GM23338 (cell line): ENCODE data around the gene PACS2. TPM values are rescaled to one million over a fixed set of nuclear protein-coding genes. Genes with fewer than 3 reads are reported as not detected.

Source experiments
- ATAC-seq: fragments of 200-7000 bp; cut with Tn5 transposase; 3 replicates; pipeline ENCODE4 v1.9.1; 2020
- DNase-seq: peaks from one replicate; pipeline ENCODE4 v3.0.0-alpha.2; 2015; ENCODE audit warnings: low spot score
- H2AFZ ChIP-seq: fragments of 200-600 bp; sonication (generic); 2 replicates; pipeline ENCODE4 v1.8.0; 2016; ENCODE audit warnings: antibody characterized with exemption, mild to moderate bottlenecking, moderate library complexity
- H3F3A ChIP-seq: fragments of 200-600 bp; sonication (generic); replicated peaks from 2 replicates; pipeline ENCODE4 v1.8.0; 2017; ENCODE audit warnings: antibody characterized with exemption, mixed run types, low read depth
- H3K27ac ChIP-seq: fragments of 200-600 bp; sonication (generic); 2 replicates; pipeline ENCODE4 v1.6.1; 2016; ENCODE audit warnings: low read depth
- H3K27me3 ChIP-seq: fragments of 200-600 bp; sonication (generic); 2 replicates; pipeline ENCODE4 v1.8.0; 2016; ENCODE audit warnings: mild to moderate bottlenecking, mixed run types, moderate library complexity; ENCODE audit not compliant: insufficient read depth
- H3K36me3 ChIP-seq: fragments of 200-600 bp; sonication (generic); 2 replicates; pipeline ENCODE4 v1.8.0; 2016; ENCODE audit warnings: mild to moderate bottlenecking; ENCODE audit not compliant: insufficient read depth
- H3K4me1 ChIP-seq: fragments of 200-600 bp; sonication (generic); 2 replicates; pipeline ENCODE4 v1.8.0; 2016; ENCODE audit warnings: mild to moderate bottlenecking, moderate library complexity; ENCODE audit not compliant: insufficient read depth
- H3K4me2 ChIP-seq: fragments of 200-600 bp; sonication (generic); 2 replicates; pipeline ENCODE4 v1.7.1; 2017; ENCODE audit warnings: mixed run types
- H3K4me3 ChIP-seq: fragments of 200-600 bp; sonication (generic); 2 replicates; pipeline ENCODE4 v1.6.1; 2016; ENCODE audit warnings: mixed run types
- H3K79me2 ChIP-seq: fragments of 200-600 bp; sonication (generic); replicated peaks from 2 replicates; pipeline ENCODE4 v1.8.0; 2017; ENCODE audit warnings: mild to moderate bottlenecking; ENCODE audit not compliant: insufficient read depth
- H3K9me2 ChIP-seq: fragments of 200-600 bp; sonication (generic); 2 replicates; pipeline ENCODE4 v1.8.0; 2017; ENCODE audit not compliant: insufficient read depth
- H4K20me1 ChIP-seq: fragments of 200-600 bp; sonication (generic); replicated peaks from 2 replicates; pipeline ENCODE4 v1.8.0; 2017; ENCODE audit warnings: mild to moderate bottlenecking; ENCODE audit not compliant: insufficient read depth
- H3K27ac Mint-ChIP-seq: 2 replicates; pipeline ENCODE4 v1.8.0; 2020; ENCODE audit warnings: inconsistent platforms, mild to moderate bottlenecking, moderate library complexity, mixed read lengths
- H3K27me3 Mint-ChIP-seq: 3 replicates; pipeline ENCODE4 v1.8.0; 2022; ENCODE audit warnings: low read depth, mild to moderate bottlenecking, moderate library complexity, mixed read lengths, inconsistent platforms; ENCODE audit not compliant: insufficient read depth, poor library complexity
- H3K36me3 Mint-ChIP-seq: 3 replicates; pipeline ENCODE4 v1.8.0; 2021; ENCODE audit warnings: low read depth, mild to moderate bottlenecking, inconsistent platforms, moderate library complexity, mixed read lengths
- H3K4me1 Mint-ChIP-seq: 3 replicates; pipeline ENCODE4 v1.8.0; 2020; ENCODE audit warnings: mild to moderate bottlenecking, inconsistent platforms, mixed read lengths
- H3K4me3 Mint-ChIP-seq: 3 replicates; pipeline ENCODE4 v1.8.0; 2021; ENCODE audit warnings: moderate library complexity, mild to moderate bottlenecking, inconsistent platforms, mixed read lengths
- H3K9me3 Mint-ChIP-seq: 3 replicates; pipeline ENCODE4 v1.8.0; 2020; ENCODE audit warnings: moderate library complexity, mild to moderate bottlenecking, inconsistent platforms, mixed read lengths
- CREB1 ChIP-seq: fragments of 250-450 bp; sonication (Bioruptor Pico); IDR thresholded peaks from 2 replicates; pipeline ENCODE4 v1.5.0; 2020; ENCODE audit warnings: low read depth, mild to moderate bottlenecking, moderate library complexity
- CTCF ChIP-seq, 2 experiments: fragments of 200-600 bp in 1 of 2; sonication (generic) in 1 of 2; conservative IDR thresholded peaks; 2 replicates each; pipeline versions ENCODE4 v1.5.1 to v1.6.1; 2016 to 2017; ENCODE audit warnings: antibody characterized with exemption in 2 of 2, low read depth in 2 of 2, mild to moderate bottlenecking in 2 of 2, moderate library complexity in 1 of 2
- EZH2 ChIP-seq: fragments of 200-600 bp; sonication (generic); IDR thresholded peaks from one replicate; pipeline ENCODE4 v1.8.0; 2017; ENCODE audit warnings: antibody characterized with exemption, mild to moderate bottlenecking, low read depth; ENCODE audit not compliant: unreplicated experiment
- EZH2phosphoT487 ChIP-seq: fragments of 200-600 bp; sonication (generic); IDR thresholded peaks from one replicate; pipeline ENCODE4 v1.8.1; 2018; ENCODE audit warnings: antibody characterized with exemption; ENCODE audit not compliant: unreplicated experiment
- JUNB ChIP-seq: IDR thresholded peaks from one replicate; pipeline ENCODE4 v1.6.1; 2016; ENCODE audit warnings: antibody characterized with exemption; ENCODE audit not compliant: unreplicated experiment
- NANOG ChIP-seq: IDR thresholded peaks from 2 replicates; pipeline ENCODE4 v1.6.1; 2016; ENCODE audit warnings: antibody characterized with exemption, borderline replicate concordance
- POLR2AphosphoS5 ChIP-seq: IDR thresholded peaks from 2 replicates; pipeline ENCODE4 v1.6.1; 2016; ENCODE audit warnings: antibody characterized with exemption, low read depth
- REST ChIP-seq: IDR thresholded peaks from one replicate; pipeline ENCODE4 v1.6.1; 2018; ENCODE audit warnings: antibody characterized with exemption; ENCODE audit not compliant: unreplicated experiment
- STAT1 ChIP-seq: IDR thresholded peaks from one replicate; pipeline ENCODE4 v1.6.1; 2016; ENCODE audit warnings: antibody characterized with exemption; ENCODE audit not compliant: unreplicated experiment
- ZNF114 ChIP-seq: fragments of 250-450 bp; sonication (Bioruptor Pico); IDR thresholded peaks from 2 replicates; pipeline ENCODE4 v1.5.0; 2020; ENCODE audit warnings: mild to moderate bottlenecking, moderate library complexity
- ZNF331 ChIP-seq: fragments of 250-450 bp; sonication (Bioruptor Pico); IDR thresholded peaks from 2 replicates; pipeline ENCODE4 v1.5.0; 2020; ENCODE audit warnings: low read depth, mild to moderate bottlenecking, moderate library complexity
- ZNF462 ChIP-seq: fragments of 250-450 bp; sonication (Bioruptor Pico); IDR thresholded peaks from 2 replicates; pipeline ENCODE4 v1.5.0; 2020; ENCODE audit warnings: mild to moderate bottlenecking, moderate library complexity
- polyA plus RNA-seq: library from polyadenylated mRNA; unstranded; fragments of >200 nt; fragmentation: Nextera tagmentation; extraction: Ambion mirVana; gene quantifications from 2 replicates; pipeline ENCODE4 v1.2.1, GENCODE V29; 2016
- total RNA-seq: library from RNA; depleted of rRNA; stranded (reverse); fragments of >200 nt; shearing (Covaris generic); gene quantifications from 2 replicates; pipeline ENCODE4 v1.2.3, GENCODE V29; 2014
- TF ChIP-seq, protein P1 (sequence below): IDR thresholded peaks from 2 replicates; pipeline ENCODE4 v1.6.1; 2016; ENCODE audit warnings: antibody characterized with exemption

The PACS2 gene
- total and polyA plus RNA-seq, 2 experiments from 2014 or later, result 22.5 to 79.0 TPM

- no peak overlapping the region for H3K4me3 ChIP-seq
- no peak overlapping the region for H3K4me2 ChIP-seq
- no peaks in the 10 kb centered on the region for H3K36me3 ChIP-seq
- no peak overlapping the region for H3K27ac ChIP-seq
- DNase-seq (no peak), ATAC-seq (no peak; the same call in 1 of the 3 replicates)
- no peak overlapping the region for H3K4me3 Mint-ChIP-seq
- H4K20me1 ChIP-seq, result peaks cover 5% of the 10 kb centered on the region
- no peaks in the 10 kb centered on the region for H3K9me2 ChIP-seq
- TF ChIP-seq POLR2AphosphoS5 (no peak), CTCF (conservative IDR thresholded peaks at IDR 0.05; ENCODE audit: low read depth in 2 of 2) (no peak), ZNF331 (no peak), ZNF114 (no peak), STAT1 (no peak), EZH2 (no peak), EZH2phosphoT487 (no peak), ZNF462 (CRISPR knock-in tag) (no peak), CREB1 (CRISPR knock-in tag) (no peak), NANOG (no peak), REST (no peak), JUNB (no peak)
- TF ChIP-seq, protein P1, sequence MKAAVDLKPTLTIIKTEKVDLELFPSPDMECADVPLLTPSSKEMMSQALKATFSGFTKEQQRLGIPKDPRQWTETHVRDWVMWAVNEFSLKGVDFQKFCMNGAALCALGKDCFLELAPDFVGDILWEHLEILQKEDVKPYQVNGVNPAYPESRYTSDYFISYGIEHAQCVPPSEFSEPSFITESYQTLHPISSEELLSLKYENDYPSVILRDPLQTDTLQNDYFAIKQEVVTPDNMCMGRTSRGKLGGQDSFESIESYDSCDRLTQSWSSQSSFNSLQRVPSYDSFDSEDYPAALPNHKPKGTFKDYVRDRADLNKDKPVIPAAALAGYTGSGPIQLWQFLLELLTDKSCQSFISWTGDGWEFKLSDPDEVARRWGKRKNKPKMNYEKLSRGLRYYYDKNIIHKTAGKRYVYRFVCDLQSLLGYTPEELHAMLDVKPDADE, result no peak
- no peak overlapping the region for H2AFZ ChIP-seq
- peaks cover 58% of the 10 kb centered on the region for H3K79me2 ChIP-seq
- H3F3A ChIP-seq, result no peaks in the 10 kb centered on the region
- H3K4me1 Mint-ChIP-seq, result no peaks in the 10 kb centered on the region; the same call in 2 of the 3 replicates
- no peaks in the 10 kb centered on the region for H3K27me3 Mint-ChIP-seq
- H3K4me1 ChIP-seq, result no peaks in the 10 kb centered on the region
- H3K27ac Mint-ChIP-seq, result no peak overlapping the region
- no peaks in the 10 kb centered on the region; the same call in 2 of the 3 replicates for H3K36me3 Mint-ChIP-seq
- no peaks in the 10 kb centered on the region for H3K9me3 Mint-ChIP-seq
- no peaks in the 10 kb centered on the region for H3K27me3 ChIP-seq
Observed at GRCh38 chr14:105292826-105293711, 21.5 kb upstream of the PACS2 start.
